BLaER1 (cell line): ENCODE results near the gene KIAA0586.
"Not testable (repeated sequence)": the region's sequence is repeated elsewhere in the genome, so short reads cannot be mapped to it uniquely, and the experiment has no call there.

Experiments
- H3K27ac ChIP-seq: shearing (Covaris generic); formaldehyde crosslinking; 2 replicates; pipeline ENCODE4 v1.8.1; 2022
- H3K27me3 ChIP-seq: shearing (Covaris generic); formaldehyde crosslinking; 2 replicates; pipeline ENCODE4 v1.8.1; 2022
- H3K36me3 ChIP-seq: shearing (Covaris generic); formaldehyde crosslinking; 2 replicates; pipeline ENCODE4 v1.8.1; 2022
- H3K4me1 ChIP-seq: shearing (Covaris generic); formaldehyde crosslinking; 2 replicates; pipeline ENCODE4 v1.8.1; 2022
- H3K4me2 ChIP-seq: shearing (Covaris generic); formaldehyde crosslinking; 2 replicates; pipeline ENCODE4 v1.8.1; 2022
- H3K4me3 ChIP-seq: shearing (Covaris generic); formaldehyde crosslinking; 2 replicates; pipeline ENCODE4 v1.8.1; 2022
- H3K9ac ChIP-seq: shearing (Covaris generic); formaldehyde crosslinking; 2 replicates; pipeline ENCODE4 v1.8.1; 2022
- H3K9me3 ChIP-seq: shearing (Covaris generic); formaldehyde crosslinking; 2 replicates; pipeline ENCODE4 v1.8.1; 2022
- H4K20me1 ChIP-seq: shearing (Covaris generic); formaldehyde crosslinking; 2 replicates; pipeline ENCODE4 v1.8.1; 2022
- Cebpa-rat ChIP-seq: shearing (Covaris generic); IDR thresholded peaks from 2 replicates; pipeline ENCODE4 v1.8.1; 2022

The KIAA0586 gene

DNA sequence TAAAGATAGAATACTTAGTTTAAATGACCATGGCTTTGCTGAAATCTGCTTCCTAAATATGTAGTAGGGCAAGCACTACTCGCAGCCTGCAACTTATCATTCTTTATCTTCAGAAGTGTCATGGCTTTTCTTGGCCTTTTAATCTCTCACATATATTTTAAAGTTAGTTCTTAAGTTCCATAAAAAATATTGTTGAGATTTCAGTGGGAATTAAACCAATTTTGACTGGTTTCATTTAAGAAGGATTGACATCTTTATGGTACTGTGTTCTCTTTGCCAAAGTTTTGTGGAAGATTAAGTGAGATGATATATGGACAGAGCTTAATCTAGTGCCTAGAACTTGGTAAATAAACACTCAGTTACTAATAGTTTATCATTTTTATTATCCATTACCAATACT, 56.7 kb downstream of the KIAA0586 start:
- Histone ChIP-seq H3K27me3 (no peaks in the 10 kb centered on the region), H3K4me3 (no peak overlapping the region), H3K9ac (no peak overlapping the region), H3K4me1 (no peaks in the 10 kb centered on the region), H3K4me2 (no peak overlapping the region), H3K36me3 (peaks cover 51% of the 10 kb centered on the region), H4K20me1 (no peaks in the 10 kb centered on the region), H3K27ac (no peak overlapping the region), H3K9me3 (no peaks in the 10 kb centered on the region)
- TF ChIP-seq Cebpa-rat: no peak

- Histone ChIP-seq H4K20me1 (no peaks in the 10 kb centered on the region), H3K27ac (no peak overlapping the region), H3K9ac (no peak overlapping the region), H3K4me1 (no peaks in the 10 kb centered on the region), H3K27me3 (no peaks in the 10 kb centered on the region), H3K4me3 (no peak overlapping the region), H3K36me3 (peaks cover 59% of the 10 kb centered on the region), H3K4me2 (no peak overlapping the region), H3K9me3 (no peaks in the 10 kb centered on the region)
- no peak for TF ChIP-seq Cebpa-rat
These were observed 61.0 kb downstream of the KIAA0586 start for GRCh38 chr14:58488550-58488949.

DNA sequence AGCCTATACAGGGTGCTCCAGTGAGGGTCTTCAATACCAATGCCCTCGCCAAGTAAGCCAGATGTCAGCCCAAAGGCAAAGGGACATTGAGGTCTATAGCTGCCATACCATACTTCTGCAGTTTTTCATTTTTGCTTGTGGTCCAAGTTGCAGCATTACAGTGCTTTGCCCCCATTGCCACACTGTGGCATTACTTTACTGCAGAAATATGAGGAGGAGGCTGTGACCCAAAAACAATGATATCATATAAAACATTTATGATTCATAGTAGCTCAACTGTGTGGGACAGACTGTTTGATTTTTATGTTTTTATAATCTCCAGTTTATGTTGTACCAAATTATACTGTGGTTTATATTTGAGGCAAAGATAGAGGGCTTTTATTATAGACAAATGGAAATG, 64.1 kb downstream of the KIAA0586 start:
- H3K36me3 ChIP-seq: peaks cover 59% of the 10 kb centered on the region
- no peak overlapping the region for H3K27ac ChIP-seq
- no peaks in the 10 kb centered on the region for H3K9me3 ChIP-seq
- H3K27me3 ChIP-seq: no peaks in the 10 kb centered on the region
- TF ChIP-seq Cebpa-rat: no peak
- H3K4me1 ChIP-seq: no peaks in the 10 kb centered on the region
- H3K4me2 ChIP-seq: no peak overlapping the region
- no peak overlapping the region for H3K4me3 ChIP-seq
- no peaks in the 10 kb centered on the region for H4K20me1 ChIP-seq
- H3K9ac ChIP-seq: no peak overlapping the region

DNA sequence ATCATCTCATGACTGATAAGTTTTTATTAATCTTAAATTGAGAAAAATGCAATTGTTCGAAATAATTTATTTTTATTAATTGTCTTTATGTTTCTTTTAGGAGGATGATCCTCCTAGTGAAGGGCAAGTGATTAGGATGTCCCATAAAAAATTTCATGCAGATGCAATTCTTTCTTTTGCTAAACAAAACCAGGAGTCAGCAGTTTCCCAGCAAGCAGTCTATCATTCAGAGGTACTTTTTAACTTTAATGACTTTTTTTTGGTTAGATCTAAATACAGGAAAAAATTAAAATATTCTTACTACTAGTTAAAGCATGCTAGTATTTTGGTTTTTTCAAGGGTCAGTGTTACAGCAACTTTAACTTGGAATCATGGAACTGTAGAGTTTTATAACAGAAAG, 64.5 kb downstream of the KIAA0586 start:
- peaks cover 57% of the 10 kb centered on the region for H3K36me3 ChIP-seq
- H3K4me1 ChIP-seq: no peaks in the 10 kb centered on the region
- H3K9me3 ChIP-seq: no peaks in the 10 kb centered on the region
- H3K27me3 ChIP-seq: no peaks in the 10 kb centered on the region
- H4K20me1 ChIP-seq: no peaks in the 10 kb centered on the region
- no peak overlapping the region for H3K4me2 ChIP-seq
- H3K4me3 ChIP-seq: no peak overlapping the region
- no peak for TF ChIP-seq Cebpa-rat
- H3K27ac ChIP-seq: no peak overlapping the region
- no peak overlapping the region for H3K9ac ChIP-seq

DNA sequence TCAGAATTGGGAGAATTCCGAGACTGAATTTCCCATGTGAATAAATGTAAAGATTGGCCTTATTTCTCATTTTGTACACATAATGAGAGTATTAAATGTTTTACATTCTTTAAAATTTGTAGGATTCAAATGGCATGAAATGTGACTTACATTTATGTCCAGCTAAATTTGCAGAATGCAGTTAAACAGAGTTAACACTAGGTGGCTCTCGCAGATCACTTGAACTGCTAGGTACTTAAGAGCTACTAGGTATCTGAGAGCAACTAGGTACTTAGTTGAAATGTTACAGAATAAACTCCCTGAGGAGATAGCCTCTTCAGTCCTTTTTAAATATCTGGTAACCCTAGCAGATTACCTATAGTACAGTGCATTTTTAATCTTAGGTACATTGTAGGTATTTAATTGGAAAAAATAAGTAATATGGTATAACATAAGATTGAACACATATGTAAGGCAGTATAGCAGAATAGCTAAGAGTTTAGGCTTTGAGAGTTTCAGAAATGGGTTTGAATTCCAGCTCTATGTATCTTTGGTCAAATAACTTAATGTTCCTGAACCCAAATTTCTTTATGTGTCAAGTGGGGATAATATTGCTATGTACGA, 73.8 kb downstream of the KIAA0586 start:
- Histone ChIP-seq H3K4me3 (no peak overlapping the region), H3K9me3 (no peaks in the 10 kb centered on the region), H4K20me1 (no peaks in the 10 kb centered on the region), H3K9ac (no peak overlapping the region), H3K27ac (no peak overlapping the region), H3K27me3 (no peaks in the 10 kb centered on the region), H3K36me3 (peaks cover 46% of the 10 kb centered on the region), H3K4me2 (peak overlapping the region; percentile 17), H3K4me1 (peaks cover 7% of the 10 kb centered on the region)
- no peak for TF ChIP-seq Cebpa-rat

DNA sequence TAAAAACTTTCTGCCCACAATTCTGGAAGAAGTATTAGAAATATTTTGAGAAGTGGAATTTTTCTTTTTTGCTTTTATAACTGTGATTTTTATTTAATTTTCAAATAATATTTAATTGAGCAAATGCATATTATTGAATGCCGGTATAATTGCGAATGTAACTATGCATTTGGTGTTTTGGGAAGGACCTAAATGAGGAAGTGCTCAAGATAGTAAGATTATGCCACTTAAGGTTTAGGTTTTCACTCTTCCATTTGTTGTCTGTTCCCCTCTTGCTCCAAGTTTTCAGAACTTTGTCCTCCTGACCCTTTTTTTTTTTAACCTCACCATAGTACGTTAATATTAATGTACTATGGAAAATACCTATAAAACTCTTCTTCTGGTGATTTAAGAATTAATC, 85.8 kb downstream of the KIAA0586 start:
- H4K20me1 ChIP-seq: no peaks in the 10 kb centered on the region
- peaks cover 26% of the 10 kb centered on the region for H3K36me3 ChIP-seq
- H3K9ac ChIP-seq: no peak overlapping the region
- no peak overlapping the region for H3K27ac ChIP-seq
- no peak overlapping the region for H3K4me2 ChIP-seq
- no peaks in the 10 kb centered on the region for H3K4me1 ChIP-seq
- no peak for TF ChIP-seq Cebpa-rat
- no peak overlapping the region for H3K4me3 ChIP-seq
- no peaks in the 10 kb centered on the region for H3K9me3 ChIP-seq
- H3K27me3 ChIP-seq: no peaks in the 10 kb centered on the region

DNA sequence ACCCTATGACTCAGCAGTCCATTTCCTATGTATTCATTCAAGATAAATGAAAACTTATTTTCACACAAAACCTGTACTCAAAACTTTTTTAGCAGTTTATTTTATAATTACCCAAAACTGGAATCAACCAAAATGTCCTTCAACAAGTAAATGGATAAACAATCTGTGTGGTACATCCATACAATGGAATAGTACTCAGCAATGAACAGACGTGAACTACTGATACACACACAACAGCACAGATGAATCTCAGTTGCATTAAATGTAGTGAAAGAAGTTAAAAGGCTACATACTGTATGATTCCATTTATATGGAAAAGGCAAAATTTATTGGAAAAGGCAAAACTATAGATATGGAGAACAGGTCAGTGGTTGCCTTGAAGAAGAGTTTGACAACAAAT, 90.1 kb downstream of the KIAA0586 start:
- no peak overlapping the region for H3K4me2 ChIP-seq
- no peaks in the 10 kb centered on the region for H4K20me1 ChIP-seq
- no peak overlapping the region for H3K4me3 ChIP-seq
- no peak for TF ChIP-seq Cebpa-rat
- H3K27me3 ChIP-seq: no peaks in the 10 kb centered on the region
- no peaks in the 10 kb centered on the region for H3K4me1 ChIP-seq
- no peak overlapping the region for H3K27ac ChIP-seq
- peaks cover 35% of the 10 kb centered on the region for H3K36me3 ChIP-seq
- no peaks in the 10 kb centered on the region for H3K9me3 ChIP-seq
- H3K9ac ChIP-seq: no peak overlapping the region

GRCh38 chr14:58525691-58526090, 98.2 kb downstream of the KIAA0586 start:
- H4K20me1 ChIP-seq, H3K4me1 ChIP-seq, H3K27me3 ChIP-seq, H3K9ac ChIP-seq, H3K4me2 ChIP-seq, H3K27ac ChIP-seq, H3K4me3 ChIP-seq: not testable (repeated sequence)
- H3K9me3 ChIP-seq: peaks cover 28% of the 10 kb centered on the region
- H3K36me3 ChIP-seq: peaks cover 41% of the 10 kb centered on the region

GRCh38 chr14:58533446-58533845, 105.9 kb downstream of the KIAA0586 start:
- H3K27ac ChIP-seq: no peak overlapping the region
- H3K9ac ChIP-seq: no peak overlapping the region

DNA sequence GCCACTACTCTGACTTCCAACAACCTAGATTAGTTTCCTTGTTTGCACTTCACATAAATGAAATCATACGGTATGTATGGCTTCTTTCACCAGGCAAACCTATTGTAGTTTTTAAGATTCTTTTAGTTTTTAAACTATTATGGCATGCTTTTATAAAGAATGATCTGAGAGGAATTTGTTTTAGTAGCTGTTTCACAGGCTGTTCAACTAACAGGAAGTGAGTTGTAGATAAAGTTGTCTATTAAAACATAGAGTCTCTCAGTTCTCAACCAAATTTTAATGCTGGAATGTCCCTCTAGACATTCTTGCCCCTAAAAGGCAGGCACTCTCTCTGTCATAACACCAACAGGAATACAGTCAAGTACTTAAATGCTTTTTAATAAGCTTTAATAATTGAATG, 107.5 kb downstream of the KIAA0586 start:
- Histone ChIP-seq H3K27ac (no peak overlapping the region), H4K20me1 (no peaks in the 10 kb centered on the region), H3K9me3 (peaks cover 2% of the 10 kb centered on the region; the same call in 1 of the 2 replicates), H3K9ac (no peak overlapping the region), H3K4me3 (no peak overlapping the region), H3K27me3 (no peaks in the 10 kb centered on the region), H3K4me1 (peaks cover 15% of the 10 kb centered on the region), H3K4me2 (no peak overlapping the region), H3K36me3 (no peaks in the 10 kb centered on the region)
- TF ChIP-seq Cebpa-rat: no peak

More at GRCh38 chr14:58533446-58533845, 105.9 kb downstream of the KIAA0586 start:
- peaks cover 15% of the 10 kb centered on the region for H3K4me1 ChIP-seq
- no peak overlapping the region for H3K4me3 ChIP-seq
- no peaks in the 10 kb centered on the region for H4K20me1 ChIP-seq
- no peaks in the 10 kb centered on the region for H3K27me3 ChIP-seq
- TF ChIP-seq Cebpa-rat: no peak
- peaks cover 11% of the 10 kb centered on the region; the same call in 1 of the 2 replicates for H3K9me3 ChIP-seq
- H3K4me2 ChIP-seq: peak overlapping the region; percentile 3; the same call in 1 of the 2 replicates
- H3K36me3 ChIP-seq: no peaks in the 10 kb centered on the region

DNA sequence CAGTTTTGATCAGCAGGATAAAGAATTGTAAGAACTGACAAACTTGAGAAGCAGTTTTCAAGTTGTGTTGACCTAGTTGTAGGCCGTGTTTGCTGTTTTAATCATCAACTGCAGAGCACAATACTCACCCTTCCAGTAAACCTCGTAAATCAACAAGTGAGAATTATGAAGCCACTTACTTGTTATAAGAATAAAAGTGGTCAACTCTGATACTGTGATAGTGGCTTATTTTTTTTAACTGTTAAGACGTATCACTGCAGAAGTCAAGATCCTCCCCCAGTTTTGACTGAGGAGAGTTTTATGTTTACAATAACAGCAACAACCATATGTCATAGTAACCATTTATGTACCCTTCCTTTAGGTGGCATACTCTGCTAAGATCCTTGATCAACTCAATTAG, 109.5 kb downstream of the KIAA0586 start:
- H3K27ac ChIP-seq: no peak overlapping the region
- H3K9me3 ChIP-seq: no peaks in the 10 kb centered on the region
- no peaks in the 10 kb centered on the region for H3K36me3 ChIP-seq

More for the DNA sequence above, 109.5 kb downstream of the KIAA0586 start:
- peaks cover 15% of the 10 kb centered on the region for H3K4me1 ChIP-seq
- H4K20me1 ChIP-seq: no peaks in the 10 kb centered on the region
- H3K4me2 ChIP-seq: no peak overlapping the region
- no peak overlapping the region for H3K9ac ChIP-seq
- no peak overlapping the region for H3K4me3 ChIP-seq
- H3K27me3 ChIP-seq: no peaks in the 10 kb centered on the region
- TF ChIP-seq Cebpa-rat: no peak
